Smooth muscle cell (in vitro differentiated cells): ENCODE data around the gene SLC6A4. TPM values are rescaled to one million over a fixed set of nuclear protein-coding genes. Genes with fewer than 3 reads are reported as not detected.

Source experiments
- DNase-seq: peaks from one replicate; lab custom pipeline; 2025; ENCODE audit not compliant: unreplicated experiment; lab: John Stamatoyannopoulos, UW
- H2AFZ ChIP-seq: fragments of 200-600 bp; sonication (generic); 2 replicates; pipeline ENCODE4 v1.6.0; 2016; ENCODE audit warnings: antibody characterized with exemption, low read depth, mild to moderate bottlenecking
- H3F3A ChIP-seq: fragments of 200-600 bp; sonication (generic); 2 replicates; pipeline ENCODE4 v1.6.0; 2017; ENCODE audit warnings: antibody characterized with exemption, low read depth
- H3K27ac ChIP-seq: fragments of 200-600 bp; sonication (generic); 2 replicates; pipeline ENCODE4 v1.5.1; 2016; ENCODE audit warnings: low read depth, mild to moderate bottlenecking
- H3K27me3 ChIP-seq: fragments of 200-600 bp; sonication (generic); 2 replicates; pipeline ENCODE4 v1.6.1; 2016; ENCODE audit warnings: low read depth, mild to moderate bottlenecking
- H3K36me3 ChIP-seq: fragments of 200-600 bp; sonication (generic); 2 replicates; pipeline ENCODE4 v1.5.1; 2016; ENCODE audit warnings: low read depth
- H3K4me1 ChIP-seq: fragments of 200-600 bp; sonication (generic); 2 replicates; pipeline ENCODE4 v1.5.1; 2016; ENCODE audit warnings: low read depth
- H3K4me2 ChIP-seq: fragments of 200-600 bp; sonication (generic); 2 replicates; pipeline ENCODE4 v1.6.0; 2016; ENCODE audit warnings: mild to moderate bottlenecking
- H3K4me3 ChIP-seq: fragments of 200-600 bp; sonication (generic); 2 replicates; pipeline ENCODE4 v1.5.1; 2016; ENCODE audit warnings: mild to moderate bottlenecking
- H3K79me2 ChIP-seq: fragments of 200-600 bp; sonication (generic); 2 replicates; pipeline ENCODE4 v1.6.0; 2016; ENCODE audit warnings: low read depth, mild to moderate bottlenecking
- H3K9ac ChIP-seq: fragments of 200-600 bp; sonication (generic); 2 replicates; pipeline ENCODE4 v1.6.0; 2016; ENCODE audit warnings: low read depth
- H3K9me3 ChIP-seq: fragments of 200-600 bp; sonication (generic); replicated peaks from 2 replicates; pipeline ENCODE4 v1.5.1; 2016; ENCODE audit warnings: low read depth
- H4K20me1 ChIP-seq: fragments of 200-600 bp; sonication (generic); 2 replicates; pipeline ENCODE4 v1.6.0; 2016; ENCODE audit warnings: low read depth
- WGBS: methylation state at CpG from one replicate; pipeline ENCODE4 v1.1.7; 2016; ENCODE audit warnings: low lambda C conversion rate; 5-methylcytosine and 5-hydroxymethylcytosine counted together
- polyA plus RNA-seq: library from polyadenylated mRNA; unstranded; fragments of >200 nt; fragmentation: Nextera tagmentation; extraction: Ambion mirVana; gene quantifications from 2 replicates; pipeline ENCODE4 v1.2.1, GENCODE V29; 2016
- total RNA-seq: library from RNA; depleted of rRNA; stranded (reverse); fragments of >200 nt; gene quantifications from 2 replicates; pipeline ENCODE4 v1.2.3, GENCODE V29; 2014
- TF ChIP-seq, protein P1 (sequence below): fragments of 200-600 bp; sonication (generic); IDR thresholded peaks from 2 replicates; pipeline ENCODE4 v1.5.1; 2017; ENCODE audit warnings: borderline replicate concordance, mild to moderate bottlenecking, antibody characterized with exemption; ENCODE audit not compliant: insufficient read depth, poor library complexity, severe bottlenecking

Gene SLC6A4
- total and polyA plus RNA-seq, 2 experiments from 2014 or later, result 0.11 to 0.49 TPM

DNA sequence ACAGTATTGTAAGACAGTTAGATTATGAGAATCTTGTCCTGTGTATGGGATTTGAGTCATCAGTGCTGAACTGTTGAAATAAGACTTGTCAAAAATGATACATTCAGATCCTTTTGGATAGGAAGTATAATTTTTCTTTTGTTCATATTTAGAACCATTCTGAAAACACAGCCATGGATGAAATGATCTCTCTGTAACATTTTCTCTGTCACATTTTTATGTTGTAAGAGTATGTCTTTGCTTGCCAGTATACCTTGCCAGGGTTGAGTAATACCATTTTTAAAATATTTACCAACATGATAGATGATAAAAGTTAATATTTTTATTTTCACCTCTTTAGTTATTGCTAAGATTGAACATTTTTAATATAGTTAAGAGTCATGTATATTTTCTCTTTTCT is 73.9 kb downstream of the SLC6A4 start:
- Histone ChIP-seq H3K4me2 (no peak overlapping the region), H3K4me1 (no peaks in the 10 kb centered on the region), H3K36me3 (peaks cover 14% of the 10 kb centered on the region), H2AFZ (no peak overlapping the region), H3K27me3 (no peaks in the 10 kb centered on the region), H3K27ac (no peak overlapping the region), H3K9me3 (no peaks in the 10 kb centered on the region), H3K79me2 (peaks cover 83% of the 10 kb centered on the region), H4K20me1 (peaks cover 96% of the 10 kb centered on the region), H3K9ac (no peak overlapping the region), H3K4me3 (no peak overlapping the region), H3F3A (peaks cover 8% of the 10 kb centered on the region)
- TF ChIP-seq, protein P1, sequence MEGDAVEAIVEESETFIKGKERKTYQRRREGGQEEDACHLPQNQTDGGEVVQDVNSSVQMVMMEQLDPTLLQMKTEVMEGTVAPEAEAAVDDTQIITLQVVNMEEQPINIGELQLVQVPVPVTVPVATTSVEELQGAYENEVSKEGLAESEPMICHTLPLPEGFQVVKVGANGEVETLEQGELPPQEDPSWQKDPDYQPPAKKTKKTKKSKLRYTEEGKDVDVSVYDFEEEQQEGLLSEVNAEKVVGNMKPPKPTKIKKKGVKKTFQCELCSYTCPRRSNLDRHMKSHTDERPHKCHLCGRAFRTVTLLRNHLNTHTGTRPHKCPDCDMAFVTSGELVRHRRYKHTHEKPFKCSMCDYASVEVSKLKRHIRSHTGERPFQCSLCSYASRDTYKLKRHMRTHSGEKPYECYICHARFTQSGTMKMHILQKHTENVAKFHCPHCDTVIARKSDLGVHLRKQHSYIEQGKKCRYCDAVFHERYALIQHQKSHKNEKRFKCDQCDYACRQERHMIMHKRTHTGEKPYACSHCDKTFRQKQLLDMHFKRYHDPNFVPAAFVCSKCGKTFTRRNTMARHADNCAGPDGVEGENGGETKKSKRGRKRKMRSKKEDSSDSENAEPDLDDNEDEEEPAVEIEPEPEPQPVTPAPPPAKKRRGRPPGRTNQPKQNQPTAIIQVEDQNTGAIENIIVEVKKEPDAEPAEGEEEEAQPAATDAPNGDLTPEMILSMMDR, result no peak
- DNase-seq, result no peak

DNA sequence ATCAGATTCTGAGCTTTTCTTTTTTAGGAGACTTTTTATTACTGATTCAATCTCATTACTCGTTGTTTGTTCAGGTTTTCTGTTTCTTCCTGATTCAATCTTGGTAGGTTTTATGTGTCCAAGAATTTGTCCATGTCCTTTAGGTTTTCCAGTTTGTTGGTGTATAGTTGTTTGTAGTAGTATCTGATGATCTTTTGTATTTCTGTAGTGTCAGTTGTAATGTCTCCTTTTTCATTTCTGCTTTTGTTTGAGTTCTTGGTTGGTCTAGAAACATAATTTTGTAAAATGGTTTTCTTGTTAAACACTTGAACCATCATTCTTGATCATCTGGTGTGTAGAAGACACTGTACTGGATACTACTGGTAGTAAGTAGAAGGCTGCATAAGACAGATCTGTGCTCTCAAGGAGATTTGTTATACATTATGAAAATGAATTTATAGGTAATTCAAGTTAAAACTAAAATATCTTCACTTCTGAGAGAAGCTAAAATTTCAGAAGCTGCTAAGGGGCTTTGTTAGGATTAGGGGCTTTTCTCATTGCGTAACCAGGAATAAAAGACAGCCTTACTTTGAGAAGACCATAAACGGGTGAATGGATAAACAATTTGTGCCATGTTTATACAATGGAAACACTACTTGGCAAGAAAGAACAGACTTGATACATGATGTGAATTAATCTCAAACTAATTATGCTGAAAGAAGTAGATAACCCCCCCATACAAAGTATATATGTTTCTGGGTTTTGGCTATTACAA is 74.9 kb downstream of the SLC6A4 start:
- Histone ChIP-seq H3F3A (peaks cover 8% of the 10 kb centered on the region), H3K27me3 (no peaks in the 10 kb centered on the region), H4K20me1 (peaks cover 95% of the 10 kb centered on the region), H3K4me1 (no peaks in the 10 kb centered on the region), H3K4me2 (no peak overlapping the region), H3K36me3 (peaks cover 14% of the 10 kb centered on the region), H3K9ac (no peak overlapping the region), H3K9me3 (no peaks in the 10 kb centered on the region), H3K79me2 (peaks cover 86% of the 10 kb centered on the region), H3K4me3 (no peak overlapping the region), H3K27ac (no peak overlapping the region), H2AFZ (no peak overlapping the region)
- DNase-seq, result no peak
- TF ChIP-seq, protein P1, result no peak
- whole genome bisulfite sequencing, result 61% methylated on average over 3 of the region's 3 CpGs

DNA sequence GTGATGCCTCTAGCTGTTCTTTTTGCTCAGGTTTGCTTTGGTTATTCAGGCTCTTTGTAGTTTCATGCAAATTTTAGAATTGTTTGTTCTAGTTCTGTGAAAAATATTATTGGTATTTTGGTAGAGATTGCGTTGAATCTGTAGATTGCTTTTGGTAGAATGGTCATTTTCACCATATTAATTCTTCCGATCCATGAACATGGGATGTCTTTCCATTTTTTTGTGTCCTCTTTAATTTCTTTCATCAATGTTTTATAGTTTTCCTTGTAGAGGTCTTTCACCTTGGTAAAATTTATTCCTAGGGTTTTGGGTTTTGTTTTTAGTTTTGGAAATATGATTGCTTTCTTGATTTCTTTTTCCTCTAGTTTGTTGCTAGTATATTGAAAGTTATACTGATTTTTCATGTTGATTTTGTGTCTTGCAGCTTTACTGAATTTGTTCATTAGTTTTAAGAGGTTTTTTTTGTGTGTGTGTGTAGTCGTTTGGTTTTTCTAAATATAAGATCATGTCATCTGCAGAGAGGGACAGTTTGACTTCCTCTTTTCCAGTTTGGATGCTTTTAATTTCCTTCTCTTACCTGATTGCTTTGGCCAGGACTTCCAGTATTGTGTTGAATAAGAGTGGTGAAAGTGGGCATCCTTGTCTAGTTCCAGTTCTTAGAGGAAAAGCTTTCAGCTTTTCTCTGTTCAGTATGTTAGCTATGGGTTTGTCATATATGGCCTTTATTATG is 76.4 kb downstream of the SLC6A4 start:
- Histone ChIP-seq H3K9me3 (no peaks in the 10 kb centered on the region), H3K27ac (no peak overlapping the region), H3K27me3 (no peaks in the 10 kb centered on the region), H3K9ac (no peak overlapping the region), H3K79me2 (peaks cover 91% of the 10 kb centered on the region), H4K20me1 (peaks cover 95% of the 10 kb centered on the region), H2AFZ (no peak overlapping the region), H3K4me2 (no peak overlapping the region), H3K36me3 (peaks cover 14% of the 10 kb centered on the region), H3K4me1 (no peaks in the 10 kb centered on the region), H3F3A (peaks cover 8% of the 10 kb centered on the region), H3K4me3 (no peak overlapping the region)
- TF ChIP-seq, protein P1, result no peak
- DNase-seq, result no peak
- WGBS, result 99% methylated on average over 3 of the region's 3 CpGs
